GM19328 (cell line): ENCODE data around the gene DIS3.
"Not testable (repeated sequence)": the region's sequence is repeated elsewhere in the genome, so short reads cannot be mapped to it uniquely, and the experiment has no call there.

Experiments used
- ATAC-seq: cut with Tn5 transposase; IDR thresholded peaks from one replicate; pipeline ENCODE4 v1.9.1; 2021; ENCODE audit warnings: mild to moderate bottlenecking, moderate library complexity; ENCODE audit not compliant: unreplicated experiment

The DIS3 gene, protein sequence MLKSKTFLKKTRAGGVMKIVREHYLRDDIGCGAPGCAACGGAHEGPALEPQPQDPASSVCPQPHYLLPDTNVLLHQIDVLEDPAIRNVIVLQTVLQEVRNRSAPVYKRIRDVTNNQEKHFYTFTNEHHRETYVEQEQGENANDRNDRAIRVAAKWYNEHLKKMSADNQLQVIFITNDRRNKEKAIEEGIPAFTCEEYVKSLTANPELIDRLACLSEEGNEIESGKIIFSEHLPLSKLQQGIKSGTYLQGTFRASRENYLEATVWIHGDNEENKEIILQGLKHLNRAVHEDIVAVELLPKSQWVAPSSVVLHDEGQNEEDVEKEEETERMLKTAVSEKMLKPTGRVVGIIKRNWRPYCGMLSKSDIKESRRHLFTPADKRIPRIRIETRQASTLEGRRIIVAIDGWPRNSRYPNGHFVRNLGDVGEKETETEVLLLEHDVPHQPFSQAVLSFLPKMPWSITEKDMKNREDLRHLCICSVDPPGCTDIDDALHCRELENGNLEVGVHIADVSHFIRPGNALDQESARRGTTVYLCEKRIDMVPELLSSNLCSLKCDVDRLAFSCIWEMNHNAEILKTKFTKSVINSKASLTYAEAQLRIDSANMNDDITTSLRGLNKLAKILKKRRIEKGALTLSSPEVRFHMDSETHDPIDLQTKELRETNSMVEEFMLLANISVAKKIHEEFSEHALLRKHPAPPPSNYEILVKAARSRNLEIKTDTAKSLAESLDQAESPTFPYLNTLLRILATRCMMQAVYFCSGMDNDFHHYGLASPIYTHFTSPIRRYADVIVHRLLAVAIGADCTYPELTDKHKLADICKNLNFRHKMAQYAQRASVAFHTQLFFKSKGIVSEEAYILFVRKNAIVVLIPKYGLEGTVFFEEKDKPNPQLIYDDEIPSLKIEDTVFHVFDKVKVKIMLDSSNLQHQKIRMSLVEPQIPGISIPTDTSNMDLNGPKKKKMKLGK

DNA sequence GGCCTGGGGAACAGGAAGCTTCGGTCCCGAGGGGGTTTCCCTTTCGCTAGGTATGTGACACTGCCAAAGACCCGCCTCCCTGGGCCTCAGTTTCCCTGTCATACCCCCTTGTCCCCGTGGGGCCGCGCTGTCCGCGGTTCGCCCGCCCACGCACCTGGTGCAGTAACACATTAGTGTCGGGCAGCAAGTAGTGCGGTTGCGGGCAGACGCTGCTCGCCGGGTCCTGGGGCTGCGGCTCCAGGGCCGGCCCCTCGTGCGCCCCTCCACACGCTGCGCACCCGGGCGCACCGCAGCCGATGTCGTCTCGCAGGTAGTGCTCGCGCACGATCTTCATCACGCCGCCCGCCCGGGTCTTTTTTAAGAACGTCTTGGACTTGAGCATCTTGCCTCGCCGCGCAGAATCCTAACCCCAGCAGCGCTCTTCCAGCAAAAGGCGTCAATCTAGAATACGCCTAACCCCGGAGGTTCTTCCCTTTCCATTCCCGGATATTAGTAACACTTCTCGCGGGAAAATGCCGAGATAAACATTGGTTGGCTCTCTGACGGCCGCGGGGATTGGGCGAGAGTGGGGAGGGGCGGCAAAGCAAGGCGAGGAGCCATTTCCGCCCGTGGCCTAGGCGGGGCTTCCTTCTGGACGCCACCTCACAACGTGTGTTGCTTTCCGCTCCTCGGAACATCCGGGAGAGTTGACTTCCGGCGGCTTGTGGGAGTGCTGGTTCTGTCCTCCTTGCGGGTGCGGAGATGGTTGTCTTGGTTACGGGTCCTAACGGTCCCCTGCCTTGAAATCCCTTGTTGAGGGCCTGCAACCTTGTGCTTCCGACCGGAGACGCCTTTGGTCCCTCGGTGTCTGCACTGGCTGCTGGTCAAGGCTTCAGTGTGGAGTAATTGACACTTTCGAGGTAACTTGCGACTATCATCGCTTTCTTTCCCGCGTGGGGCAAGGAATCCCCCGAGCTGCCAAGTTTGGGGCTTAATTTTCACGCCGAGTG, at the start of gene DIS3, which contains the start of gene PIBF1:
DIS3 (minus strand) TSS at position 450 of the 989 bp plus-strand sequence; CDS start at position 382, 68 bp downstream.
PIBF1 (plus strand) TSS at position 683 of the 989 bp plus-strand sequence. CDS start 1,337 bp downstream, outside the sequence.
- peak; percentile 97 for ATAC-seq

DNA sequence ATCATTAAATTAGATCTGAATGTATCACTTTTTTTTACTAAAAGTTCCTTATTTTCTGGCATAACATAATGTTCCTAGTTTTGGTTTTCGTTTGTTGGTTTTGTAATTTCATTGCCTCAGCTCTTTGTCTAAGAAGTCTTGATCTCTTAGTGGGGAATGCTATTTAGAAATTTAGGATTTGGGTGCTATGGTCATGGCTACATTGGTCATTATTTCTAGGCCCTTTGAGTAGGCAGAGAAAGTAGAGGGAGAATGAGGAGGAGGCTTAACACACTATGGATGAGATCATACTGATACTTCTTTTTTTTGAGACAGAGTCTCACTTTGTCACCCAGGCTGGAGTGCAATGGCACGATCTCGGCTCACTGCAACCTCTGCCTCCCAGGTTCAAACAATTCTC, 42.0 kb upstream of the DIS3 start:
- no peak for ATAC-seq

DNA sequence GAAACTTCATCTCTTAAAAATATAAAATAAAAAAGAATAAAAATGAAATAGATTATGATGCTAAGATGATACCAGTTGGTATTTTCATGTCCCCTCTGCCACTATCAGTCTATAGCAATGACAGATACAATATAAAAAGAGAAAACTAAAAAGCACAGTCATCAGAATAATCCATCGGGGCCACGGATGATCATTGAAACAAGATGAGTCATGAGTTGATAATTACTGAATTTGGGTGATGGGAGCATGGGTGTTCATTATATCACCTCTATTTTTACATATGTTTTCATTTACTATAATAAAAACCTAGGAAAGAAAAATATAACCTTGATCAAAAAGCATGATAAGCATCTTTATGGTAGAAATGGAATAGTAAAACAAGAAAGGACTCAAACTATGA, 41.4 kb upstream of the DIS3 start:
- ATAC-seq = no peak

DNA sequence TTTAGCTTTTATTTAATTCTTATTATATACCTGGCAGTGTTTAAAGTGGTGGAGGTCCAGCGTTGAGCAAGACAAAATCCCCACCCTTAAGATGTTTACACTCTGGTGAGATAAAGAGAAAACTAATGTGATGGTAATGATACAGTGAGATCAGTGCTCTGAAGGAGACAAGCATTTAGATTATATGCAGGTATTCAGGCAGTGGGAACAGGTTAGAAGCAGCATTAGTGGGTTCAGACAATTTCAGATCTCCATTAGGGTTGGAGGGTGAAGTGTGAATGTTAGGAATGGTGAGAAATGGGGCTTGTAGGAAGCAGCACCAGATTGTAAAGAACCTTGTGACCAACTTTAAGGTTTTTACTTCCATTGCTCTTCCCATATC, 39.2 kb upstream of the DIS3 start:
- no peak for ATAC-seq

DNA sequence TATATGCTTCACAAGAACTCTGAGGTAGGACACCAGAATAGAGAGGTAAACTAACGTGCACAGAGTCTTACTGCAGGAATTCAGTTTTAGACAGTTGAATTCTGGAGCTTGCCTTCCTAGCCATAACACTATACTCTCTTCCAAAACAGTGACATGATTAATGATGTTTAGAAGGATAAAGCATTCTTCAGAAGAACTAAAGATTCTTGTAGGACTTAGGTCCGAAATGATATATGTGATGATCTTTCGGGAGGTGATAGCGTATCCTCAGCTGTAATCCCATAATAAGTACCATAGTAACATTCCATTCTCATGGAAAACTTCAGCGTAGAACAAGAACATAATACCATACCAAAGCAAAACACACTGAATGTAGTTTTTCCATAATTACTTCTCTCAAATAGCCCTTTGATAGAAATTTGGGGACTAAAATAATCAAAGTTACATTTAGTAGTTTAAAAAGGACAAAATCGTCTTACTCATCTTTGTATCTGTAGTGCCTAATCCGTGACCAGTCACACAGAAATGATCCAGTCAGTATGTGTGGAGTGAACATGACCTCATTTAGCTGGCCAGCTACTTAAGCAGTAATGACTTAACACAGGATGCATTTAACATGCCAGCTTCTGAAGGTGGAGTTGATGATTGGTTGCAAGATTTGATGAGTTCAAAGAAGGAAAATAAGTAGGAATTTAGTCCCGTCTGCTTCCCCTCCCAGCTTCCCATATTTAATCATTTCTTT, 38.6 kb upstream of the DIS3 start:
- ATAC-seq = no peak

DNA sequence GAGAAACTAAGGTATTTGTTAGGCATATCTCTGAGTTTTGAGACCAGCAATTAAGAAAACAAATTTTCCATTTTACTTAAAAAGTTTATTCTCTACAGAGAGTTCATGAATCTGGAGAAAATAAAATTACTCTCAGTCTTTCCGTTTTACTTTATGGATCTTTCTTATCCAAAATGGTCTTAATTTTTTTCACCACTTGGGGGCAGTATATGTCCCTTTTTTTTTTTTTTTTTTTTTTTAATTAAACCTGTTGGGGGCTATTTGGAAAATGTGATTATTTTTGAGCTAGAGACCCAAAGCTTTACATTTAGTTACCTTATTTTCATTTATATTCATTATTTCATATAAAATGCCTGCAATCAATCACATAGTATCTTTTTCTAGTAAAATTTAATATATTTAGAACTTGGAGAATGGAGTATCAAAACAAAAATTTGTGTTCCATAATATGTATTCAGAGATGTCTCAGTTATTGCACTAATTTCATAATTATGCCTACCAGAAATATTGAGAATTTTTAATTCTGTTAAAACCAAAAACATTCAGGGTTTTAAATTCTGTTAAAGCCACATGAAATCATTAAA, 27.3 kb upstream of the DIS3 start:
- no peak for ATAC-seq

DNA sequence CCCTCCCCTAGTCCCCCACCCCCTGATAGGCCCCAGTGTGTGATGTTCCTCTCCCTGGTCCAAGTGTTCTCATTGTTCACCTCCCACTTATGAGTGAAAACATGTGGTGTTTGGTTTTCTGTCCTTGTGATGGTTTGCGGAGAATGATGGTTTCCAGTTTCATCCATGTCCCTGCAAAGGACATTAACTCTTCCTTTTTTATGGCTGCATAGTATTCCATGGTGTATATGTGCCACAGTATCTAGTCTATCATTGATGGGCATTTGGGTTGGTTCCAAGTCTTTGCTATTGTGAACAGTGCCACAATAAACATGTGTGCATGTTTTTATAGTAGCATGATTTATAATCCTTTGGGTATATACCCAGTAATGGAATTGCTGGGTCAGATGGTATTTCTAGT, 24.8 kb upstream of the DIS3 start:
- not testable (repeated sequence) for ATAC-seq

DNA sequence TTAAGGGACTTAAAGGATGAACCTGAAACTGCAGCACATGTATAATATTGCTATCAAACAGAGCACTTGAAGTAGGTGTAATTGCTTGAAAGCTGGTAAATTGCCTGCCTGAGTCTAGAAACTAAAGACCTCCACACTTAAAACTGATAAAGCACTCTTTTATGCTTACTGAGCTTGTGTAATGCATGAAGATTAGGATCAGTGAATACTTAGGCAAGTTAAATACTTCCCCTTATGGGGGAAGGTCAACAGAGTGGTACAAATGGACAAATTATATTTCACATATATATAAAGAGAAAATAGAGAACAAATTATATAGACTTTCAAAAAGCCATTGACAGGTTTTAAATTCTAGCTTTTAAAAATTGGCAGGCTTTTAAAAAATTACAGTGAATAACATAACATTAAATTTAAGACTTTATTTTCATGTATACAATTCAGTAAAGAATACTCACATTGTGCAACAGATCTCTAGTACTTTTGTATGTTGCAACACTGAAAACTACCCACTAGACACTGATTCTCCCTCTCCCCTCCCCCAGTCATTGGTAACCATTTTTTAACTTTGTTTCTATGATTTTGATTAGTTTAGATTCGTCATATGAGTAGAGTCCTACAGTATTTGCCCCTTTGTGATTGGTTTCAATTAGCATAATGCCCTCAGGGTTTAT, 24.1 kb upstream of the DIS3 start:
- no peak for ATAC-seq

DNA sequence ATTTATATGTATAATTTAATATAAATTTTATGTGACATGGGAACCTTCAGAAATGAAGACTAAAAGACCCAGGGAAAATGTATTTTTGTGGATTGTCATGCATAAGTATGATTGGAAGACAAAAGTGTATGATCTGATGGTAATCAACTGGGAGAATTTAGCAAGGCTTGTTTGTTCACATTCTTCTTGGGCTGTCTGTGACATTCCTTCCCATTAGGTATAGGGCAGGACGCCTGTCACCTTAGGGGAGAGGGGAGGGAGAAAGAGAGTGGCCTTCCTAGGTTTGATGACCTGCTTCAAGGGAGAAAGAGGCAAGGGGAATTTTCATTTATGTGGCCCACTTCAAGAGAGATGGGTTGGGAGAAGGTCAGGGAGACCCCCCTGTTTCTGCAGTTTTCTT, 22.6 kb upstream of the DIS3 start:
- ATAC-seq = no peak

DNA sequence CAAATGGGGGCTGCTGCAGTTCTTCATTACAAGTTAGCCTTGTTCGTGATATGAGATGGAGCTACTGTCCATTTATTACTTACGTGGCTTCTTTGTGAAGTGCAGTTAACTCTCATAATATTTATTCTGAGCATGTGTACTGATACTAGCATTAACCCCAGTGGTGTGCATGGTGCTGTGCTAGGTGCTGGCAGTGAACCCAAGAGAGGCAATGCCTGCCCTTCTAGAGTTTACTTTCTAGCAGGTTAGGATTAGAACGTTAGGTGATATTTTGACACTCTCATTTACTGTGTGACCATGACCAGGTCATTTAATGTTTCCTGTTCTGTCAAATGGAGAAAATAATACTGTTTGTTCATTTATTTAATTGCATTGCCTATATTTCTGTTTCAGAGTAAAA, 17.1 kb upstream of the DIS3 start:
- ATAC-seq = no peak

DNA sequence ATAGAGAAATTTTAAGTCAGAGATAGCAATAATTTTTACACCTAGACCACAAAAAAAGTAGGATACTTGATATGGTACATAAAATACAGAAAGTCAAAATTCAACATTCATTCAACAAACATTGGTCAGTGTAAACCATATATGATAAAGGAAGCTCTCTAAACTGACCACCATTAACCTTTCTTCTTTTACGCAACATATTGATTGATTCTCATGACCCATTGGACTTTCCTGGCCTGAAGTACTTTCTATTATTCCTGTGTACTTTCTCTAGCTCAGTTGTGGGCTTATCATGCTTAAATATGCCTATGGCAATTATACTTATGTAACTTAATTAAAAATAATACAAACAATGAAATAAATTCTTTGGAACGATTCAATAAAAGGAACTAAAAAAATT, 10.9 kb upstream of the DIS3 start:
- no peak for ATAC-seq

DNA sequence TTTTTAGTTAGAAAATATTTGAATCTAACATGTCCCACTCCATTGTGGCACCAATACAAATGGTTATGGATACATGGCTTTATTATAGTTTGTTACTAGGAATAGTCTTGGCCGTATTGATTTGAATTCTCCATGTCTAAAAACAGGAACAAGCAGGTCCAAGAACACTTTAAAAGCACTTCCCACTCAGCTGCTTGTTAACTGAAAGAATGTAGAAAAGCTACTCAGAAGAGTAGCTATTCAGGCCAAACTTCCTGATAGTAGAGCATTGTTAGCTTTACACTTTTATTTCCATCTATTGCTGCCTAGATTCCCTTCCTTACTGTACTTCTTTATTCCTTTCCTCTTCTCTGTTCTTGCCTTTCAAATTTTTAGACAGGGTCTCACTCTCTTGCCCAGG, 7.1 kb upstream of the DIS3 start:
- ATAC-seq = no peak

DNA sequence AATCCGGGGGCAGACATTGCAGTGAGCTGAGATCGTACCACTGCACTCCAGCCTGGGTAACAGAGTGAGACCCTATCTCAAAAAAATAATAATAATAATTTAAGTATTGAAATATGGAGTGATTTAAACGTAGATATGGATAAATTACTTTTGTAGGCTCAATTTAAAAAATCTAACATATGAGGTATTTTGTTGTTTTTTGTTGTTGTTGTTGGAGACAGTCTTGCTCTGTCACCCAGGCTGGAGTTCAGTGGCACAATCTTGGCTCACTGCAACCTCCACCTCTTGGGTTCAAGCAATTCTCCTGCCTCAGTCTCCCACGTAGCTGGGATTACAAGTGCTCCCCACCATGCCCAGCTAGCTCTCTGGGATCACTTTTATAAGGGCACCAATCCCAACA, 3.0 kb upstream of the DIS3 start:
- ATAC-seq = not testable (repeated sequence)

DNA sequence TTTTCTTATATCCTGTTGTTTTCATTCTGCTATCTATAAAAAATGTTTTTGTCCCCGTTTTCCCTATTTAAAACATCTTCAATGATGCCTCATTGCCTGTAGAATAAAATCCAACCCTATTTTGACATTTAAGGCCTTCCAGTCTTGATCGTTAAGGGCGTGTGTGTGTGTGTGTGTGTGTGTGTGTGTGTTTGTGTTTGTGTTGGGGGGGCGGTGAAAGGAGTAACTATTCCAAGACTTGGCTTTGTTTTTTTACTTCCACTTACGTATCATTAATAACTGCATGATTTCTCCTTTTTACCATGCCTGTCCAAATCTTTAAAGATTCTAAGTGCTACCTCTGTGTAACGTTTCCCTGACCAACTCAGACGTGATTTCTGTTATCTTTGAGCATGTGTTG, 1.0 kb upstream of the DIS3 start:
- no peak for ATAC-seq

DNA sequence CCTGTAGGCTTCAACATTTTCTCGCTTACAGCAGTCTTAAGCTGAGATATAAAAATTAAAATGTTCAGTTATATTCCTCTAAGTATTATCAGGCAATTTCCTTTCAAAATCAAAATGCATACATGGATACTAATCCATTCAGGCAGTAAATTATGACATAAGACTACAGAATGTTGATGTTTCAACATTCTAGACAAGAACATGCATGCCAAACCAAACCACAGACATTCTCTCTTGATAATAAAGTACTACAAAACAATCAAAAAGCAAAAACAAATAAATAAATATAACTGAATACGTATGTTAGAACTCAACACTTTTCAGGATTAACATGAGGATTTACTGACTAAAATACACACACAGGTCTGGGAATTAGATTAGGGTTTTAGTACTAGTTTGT, 7.7 kb downstream of the DIS3 start:
- ATAC-seq = no peak

DNA sequence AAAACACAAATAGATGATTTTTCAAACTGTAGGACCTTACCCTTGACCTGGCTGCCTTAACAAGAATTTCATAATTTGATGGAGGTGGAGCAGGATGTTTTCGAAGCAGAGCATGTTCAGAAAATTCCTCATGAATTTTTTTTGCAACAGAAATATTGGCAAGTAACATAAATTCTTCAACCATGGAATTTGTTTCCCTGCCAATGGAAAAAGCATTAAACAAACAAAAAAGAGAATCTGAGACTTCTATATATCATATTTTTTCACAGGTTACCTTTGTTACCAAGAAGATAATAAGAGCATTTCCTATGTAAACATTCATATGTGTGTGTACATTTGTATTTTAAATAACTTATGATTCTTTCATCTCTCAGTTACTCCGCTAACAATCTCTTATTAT, 18.3 kb downstream of the DIS3 start:
- ATAC-seq = no peak

DNA sequence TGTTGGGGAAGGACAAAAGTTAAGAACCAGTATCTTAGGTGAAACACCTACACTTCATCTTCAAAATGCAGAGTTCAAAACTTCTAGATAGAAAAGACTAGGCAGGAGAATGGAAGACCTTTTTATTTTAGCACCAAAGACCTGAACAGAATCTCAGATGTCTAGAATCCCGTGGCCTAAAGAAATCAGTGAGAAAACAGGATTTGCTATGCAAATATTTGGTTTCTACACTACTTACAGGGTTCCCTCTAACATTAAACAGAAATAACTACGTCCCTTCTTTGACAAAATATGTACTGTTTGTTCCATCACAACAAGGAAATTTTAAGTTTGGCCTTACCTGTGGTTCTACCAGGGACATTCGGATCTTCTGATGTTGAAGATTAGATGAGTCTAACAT, 21.5 kb downstream of the DIS3 start:
- ATAC-seq = no peak

DNA sequence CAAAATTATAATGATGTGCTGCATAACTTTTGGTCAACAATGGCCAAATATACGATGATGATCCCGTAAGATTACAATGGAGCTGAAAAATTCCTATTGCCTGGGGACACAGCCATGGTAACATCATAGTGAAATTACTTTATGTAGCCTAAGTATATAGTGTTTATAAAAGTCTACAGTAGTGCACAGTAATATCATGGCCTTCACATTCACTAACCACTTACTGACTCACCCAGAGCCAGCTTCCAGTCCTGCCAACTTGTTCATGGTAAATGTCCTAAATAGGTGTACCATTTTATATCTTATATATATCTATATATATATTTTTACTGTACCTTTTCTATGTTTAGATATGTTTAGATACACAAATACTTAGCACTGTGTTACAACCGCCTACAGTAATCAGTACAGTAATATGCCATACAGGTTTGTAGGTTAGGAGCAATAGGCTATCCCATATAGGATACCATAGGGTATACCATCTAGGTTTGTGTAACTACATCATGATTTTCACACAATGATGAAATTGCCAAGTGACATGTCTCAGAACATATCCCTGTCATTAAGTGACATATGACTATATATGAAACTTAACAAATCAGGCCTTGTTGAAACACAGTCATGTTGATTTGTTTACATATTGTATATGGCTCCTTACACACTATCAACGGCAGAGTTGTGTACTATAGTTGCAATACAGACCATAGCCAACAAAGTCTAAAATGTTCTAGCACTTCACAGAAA, 23.7 kb downstream of the DIS3 start:
- ATAC-seq = no peak
